ENCODE measurements around the gene TFAP2E.

DNA sequence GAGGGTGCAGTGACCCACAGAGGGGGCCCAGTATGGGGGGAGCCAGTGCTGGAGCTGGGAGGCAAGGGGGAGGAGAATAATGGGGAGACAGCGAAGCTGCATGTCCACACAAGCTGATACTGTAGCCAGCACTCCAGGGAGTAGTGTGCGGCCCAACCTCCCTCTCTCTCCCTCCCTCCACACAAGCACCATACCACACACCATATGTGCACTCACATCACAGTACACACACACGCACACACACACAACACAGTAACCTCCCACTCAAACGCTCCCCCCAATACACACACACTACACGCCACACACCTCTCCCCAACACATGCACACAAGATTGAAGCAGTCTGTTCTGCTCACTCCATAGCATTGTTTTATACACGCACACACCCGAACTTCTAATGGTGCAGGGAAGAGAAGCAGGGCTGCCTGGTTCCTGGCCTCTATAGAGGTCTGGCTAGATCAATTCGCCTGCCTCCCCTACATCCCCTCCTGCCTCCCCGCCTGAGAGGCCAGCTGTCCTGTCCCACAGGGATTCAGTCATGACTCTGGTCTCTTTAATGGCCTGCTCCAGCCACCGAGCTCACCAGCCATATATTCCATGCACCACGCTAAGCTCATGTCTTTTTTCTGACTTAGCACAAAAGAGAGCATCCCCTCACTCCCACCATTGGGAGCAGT is 11.7 kb upstream of the TFAP2E start:
- TF ChIP-seq GATA2 (IDR thresholded peaks at IDR 0.05; ENCODE audit: low read depth, low read length) (no peak), GATA3 (IDR thresholded peaks at IDR 0.05; ENCODE audit: low read depth, low read length) (no peak)
